A549 (cell line): ENCODE data around the gene FHIT.

ENCODE experiments used
- CBX8 ChIP-seq: fragments of 200-600 bp; sonication (generic); IDR thresholded peaks from 2 replicates; pipeline ENCODE4 v1.6.1; 2016
- HOXA7 ChIP-seq: fragments of 250-450 bp; sonication (Bioruptor Pico); IDR thresholded peaks from 2 replicates; pipeline ENCODE4 v1.5.0; 2020; ENCODE audit warnings: mild to moderate bottlenecking, moderate library complexity
- JUNB ChIP-seq: fragments of >200 bp; sonication (Bioruptor Twin); formaldehyde crosslinking; IDR thresholded peaks from 2 replicates; pipeline ENCODE4 v1.6.1; 2016
- KDM1A ChIP-seq: fragments of 200-600 bp; sonication (generic); IDR thresholded peaks from 2 replicates; pipeline ENCODE4 v1.6.1; 2016; ENCODE audit warnings: low read depth, mild to moderate bottlenecking
- POLR2A ChIP-seq: IDR thresholded peaks from 2 replicates; pipeline ENCODE4 v1.6.1; 2012; ENCODE audit warnings: mild to moderate bottlenecking, low read length
- ZNF302 ChIP-seq: fragments of 250-450 bp; sonication (Bioruptor Pico); IDR thresholded peaks from 2 replicates; pipeline ENCODE4 v1.9.0; 2021; ENCODE audit warnings: inconsistent platforms, mild to moderate bottlenecking, moderate library complexity
- ZSCAN20 ChIP-seq: fragments of 250-450 bp; sonication (Bioruptor Pico); IDR thresholded peaks from 2 replicates; pipeline ENCODE4 v1.8.0; 2022; ENCODE audit warnings: mild to moderate bottlenecking, moderate library complexity
- TF ChIP-seq, protein P1 (sequence below): fragments of >200 bp; sonication (Bioruptor Twin); formaldehyde crosslinking; IDR thresholded peaks from 3 replicates; pipeline ENCODE4 v1.5.1; 2016

DNA sequence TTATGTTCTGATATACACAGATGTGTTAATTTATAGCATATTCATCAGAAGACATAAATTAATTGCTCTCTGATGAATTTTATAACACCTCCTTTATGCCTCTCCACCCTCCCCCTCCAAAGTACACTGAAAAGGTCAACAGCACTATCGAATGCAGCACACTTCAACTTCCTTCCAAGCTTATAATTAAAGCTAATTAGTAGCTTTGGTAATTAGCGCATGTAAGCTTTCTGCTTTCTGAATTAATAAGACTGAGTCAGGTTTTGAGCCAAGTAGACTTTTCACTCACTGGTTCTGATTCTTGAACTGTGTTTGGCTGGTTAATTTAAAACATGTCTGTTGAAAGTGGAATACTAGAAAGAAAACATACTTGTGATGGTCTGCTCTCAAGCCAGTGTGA lies 1440.6 kb downstream of the FHIT start:
- TF ChIP-seq, protein P1, sequence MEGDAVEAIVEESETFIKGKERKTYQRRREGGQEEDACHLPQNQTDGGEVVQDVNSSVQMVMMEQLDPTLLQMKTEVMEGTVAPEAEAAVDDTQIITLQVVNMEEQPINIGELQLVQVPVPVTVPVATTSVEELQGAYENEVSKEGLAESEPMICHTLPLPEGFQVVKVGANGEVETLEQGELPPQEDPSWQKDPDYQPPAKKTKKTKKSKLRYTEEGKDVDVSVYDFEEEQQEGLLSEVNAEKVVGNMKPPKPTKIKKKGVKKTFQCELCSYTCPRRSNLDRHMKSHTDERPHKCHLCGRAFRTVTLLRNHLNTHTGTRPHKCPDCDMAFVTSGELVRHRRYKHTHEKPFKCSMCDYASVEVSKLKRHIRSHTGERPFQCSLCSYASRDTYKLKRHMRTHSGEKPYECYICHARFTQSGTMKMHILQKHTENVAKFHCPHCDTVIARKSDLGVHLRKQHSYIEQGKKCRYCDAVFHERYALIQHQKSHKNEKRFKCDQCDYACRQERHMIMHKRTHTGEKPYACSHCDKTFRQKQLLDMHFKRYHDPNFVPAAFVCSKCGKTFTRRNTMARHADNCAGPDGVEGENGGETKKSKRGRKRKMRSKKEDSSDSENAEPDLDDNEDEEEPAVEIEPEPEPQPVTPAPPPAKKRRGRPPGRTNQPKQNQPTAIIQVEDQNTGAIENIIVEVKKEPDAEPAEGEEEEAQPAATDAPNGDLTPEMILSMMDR, result no peak
- TF ChIP-seq POLR2A (no peak), ZNF302 (no peak), JUNB (no peak), CBX8 (no peak), KDM1A (no peak), HOXA7 (no peak), ZSCAN20 (CRISPR knock-in tag) (no peak)
